GM12801 (cell line): ENCODE results near the gene CD244.

Experiments
- CTCF ChIP-seq: IDR thresholded peaks from one replicate; pipeline ENCODE4 v1.5.1; 2011; ENCODE audit warnings: control low read depth; ENCODE audit not compliant: insufficient read length; ENCODE audit errors: extremely low read depth

CD244 gene

GRCh38 chr1:160862203-160863060 lies at the start of gene CD244:
Gene CD244, minus strand, starts transcription at chr1:160862887. Its CDS starts 210 bp downstream, at chr1:160862677.
- TF ChIP-seq CTCF: no peak

GRCh38 chr1:160911925-160912324 lies 49.2 kb upstream of the CD244 start:
- no peak for TF ChIP-seq CTCF

- no peak for TF ChIP-seq CTCF
Observed at GRCh38 chr1:160911441-160911840, 48.8 kb upstream of the CD244 start.

- TF ChIP-seq CTCF: no peak
Observed at GRCh38 chr1:160910170-160910750, 47.6 kb upstream of the CD244 start.

GRCh38 chr1:160907976-160908375 lies 45.3 kb upstream of the CD244 start:
- no peak for TF ChIP-seq CTCF

- TF ChIP-seq CTCF: no peak
Observed at GRCh38 chr1:160905617-160905989, 42.9 kb upstream of the CD244 start.

GRCh38 chr1:160904783-160905616 lies 42.3 kb upstream of the CD244 start:
- no peak for TF ChIP-seq CTCF
